HepG2 (cell line): ENCODE results near the gene SLC2A4. TPM values are rescaled to one million over a fixed set of nuclear protein-coding genes. Genes with fewer than 3 reads are reported as not detected.
A peak's percentile ranks its signal among the peaks of the same experiment; 100 is the strongest.

ENCODE experiments used
- GLMP ChIP-seq: sonication (generic); formaldehyde crosslinking; IDR thresholded peaks from 2 replicates; pipeline ENCODE4 v1.9.0; 2021; ENCODE audit warnings: missing genetic modification reagents, mild to moderate bottlenecking, borderline replicate concordance
- HOXA3 ChIP-seq: sonication (generic); formaldehyde crosslinking; IDR thresholded peaks from 2 replicates; pipeline ENCODE4 v1.5.0; 2020; ENCODE audit warnings: missing genetic modification reagents
- UBTF ChIP-seq: sonication (generic); formaldehyde crosslinking; IDR thresholded peaks from 2 replicates; pipeline ENCODE4 v1.4.0; 2020; ENCODE audit warnings: mild to moderate bottlenecking, missing genetic modification reagents
- ZBTB25 ChIP-seq: IDR thresholded peaks from 2 replicates; pipeline ENCODE4 v1.6.1; 2018; ENCODE audit warnings: missing genetic modification reagents
- ZNF10 ChIP-seq: sonication (generic); formaldehyde crosslinking; IDR thresholded peaks from 2 replicates; pipeline ENCODE4 v1.4.0; 2020; ENCODE audit warnings: mild to moderate bottlenecking, low read depth, missing genetic modification reagents, borderline replicate concordance
- ZNF225 ChIP-seq: sonication (generic); formaldehyde crosslinking; IDR thresholded peaks from 2 replicates; pipeline ENCODE4 v1.4.0; 2020; ENCODE audit warnings: mild to moderate bottlenecking, missing genetic modification reagents
- ZNF839 ChIP-seq: sonication (generic); formaldehyde crosslinking; IDR thresholded peaks from 2 replicates; pipeline ENCODE4 v1.4.0; 2020; ENCODE audit warnings: missing genetic modification reagents, mild to moderate bottlenecking, borderline replicate concordance
- polyA plus RNA-seq, 8 experiments: library from polyadenylated mRNA; depleted of rRNA in 3 of 8; stranded (reverse) in 7 of 8; unstranded in 1 of 8; fragments of >200 nt; fragmentation: Illumina TruSeq in 4 of 8; extraction: Trizol in 4 of 8; gene quantifications; 2 replicates each; pipeline versions ENCODE4 v1.2.1 to v1.2.3, GENCODE V29; 2011 to 2016; ENCODE audit warnings: low read depth in 4 of 8, missing spikeins in 1 of 8, mixed read lengths in 1 of 8; ENCODE audit not compliant: insufficient read depth in 1 of 8
- total RNA-seq, 5 experiments: library from RNA; depleted of rRNA; stranded (reverse); fragments of >200 nt; fragmentation: Illumina TruSeq; extraction: Trizol; gene quantifications; 2 replicates each; pipeline ENCODE4 v1.2.3, GENCODE V29; 2016; ENCODE audit warnings: low read depth in 1 of 5

SLC2A4 gene
- total and polyA plus RNA-seq, 2 of the 13 experiments (the other 11 are each of a cell fraction or from before 2014, with no cell fraction given), result 4.9 to 5.8 TPM

- TF ChIP-seq GLMP (CRISPR knock-in tag) (no peak), ZBTB25 (no peak; the same call in 1 of the 2 replicates), ZNF839 (CRISPR knock-in tag) (no peak), ZNF10 (CRISPR knock-in tag) (no peak), ZNF225 (no peak), UBTF (no peak; the same call in 1 of the 2 replicates), HOXA3 (peak; percentile 48; the same call in 1 of the 2 replicates)
These were observed 22.6 kb upstream of the SLC2A4 start (continued) for GRCh38 chr17:7258731-7259554.
